ENCODE data around the gene TUBGCP5. TPM values are rescaled to one million over a fixed set of nuclear protein-coding genes. Genes with fewer than 3 reads are reported as not detected.

TUBGCP5 gene
- total RNA-seq, 1 experiment from 2014 or later = 10.7 TPM

DNA sequence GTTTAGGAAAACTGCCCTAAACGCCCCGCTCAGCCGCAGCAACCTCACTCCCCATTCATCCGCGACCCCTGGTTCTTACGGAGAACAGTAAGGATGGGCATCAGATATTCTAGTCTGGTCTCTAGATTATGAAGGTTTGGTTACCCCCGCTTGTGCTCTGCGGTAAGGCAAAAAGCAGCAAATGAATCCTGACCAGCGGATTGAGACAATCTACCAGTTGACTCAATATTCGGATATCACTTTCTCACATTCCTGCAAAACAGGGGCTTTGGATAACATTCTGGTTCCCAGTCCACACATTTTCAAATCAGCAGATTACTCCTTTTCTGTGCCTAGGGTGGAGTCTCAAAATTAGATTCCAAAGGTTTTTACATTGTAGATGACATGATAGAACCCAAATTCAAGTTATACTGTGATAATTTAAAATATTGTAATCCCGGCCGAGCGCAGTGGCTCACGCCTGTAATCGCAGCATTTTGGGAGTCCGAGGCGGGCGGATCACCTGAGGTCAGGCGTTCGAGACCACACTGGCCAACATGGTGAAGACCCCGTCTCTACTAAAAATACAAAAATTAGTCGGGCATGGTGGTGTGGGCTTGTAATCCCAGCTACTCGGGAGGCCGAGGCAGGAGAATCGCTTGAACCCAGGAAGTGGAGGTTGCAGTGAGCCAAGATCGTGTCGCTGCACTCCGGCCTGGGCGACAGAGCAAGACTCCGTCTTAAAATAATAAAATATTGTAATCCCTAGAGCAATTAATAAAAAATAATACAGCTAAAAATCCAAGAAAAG, 58.1 kb downstream of the TUBGCP5 start:
- ChIA-PET POLR2A (ENCODE audit: unreplicated experiment) (interaction anchor here (0.5 to 0.6 kb wide), 4 partner anchors 9 to 588 kb away, joined by 3 to 26 read pairs (median 4); partner anchors contain the start of gene TUBGCP5), CTCF (no interaction called here)
- H3K4me1 ChIP-seq (replicated peaks; ENCODE audit: insufficient read depth) = 0 out of 2 replicates have a peak, but pooled peaks cover 4% of the 10 kb centered on the region
- no peak overlapping the region for H3K27ac ChIP-seq
- TF ChIP-seq, protein P1, sequence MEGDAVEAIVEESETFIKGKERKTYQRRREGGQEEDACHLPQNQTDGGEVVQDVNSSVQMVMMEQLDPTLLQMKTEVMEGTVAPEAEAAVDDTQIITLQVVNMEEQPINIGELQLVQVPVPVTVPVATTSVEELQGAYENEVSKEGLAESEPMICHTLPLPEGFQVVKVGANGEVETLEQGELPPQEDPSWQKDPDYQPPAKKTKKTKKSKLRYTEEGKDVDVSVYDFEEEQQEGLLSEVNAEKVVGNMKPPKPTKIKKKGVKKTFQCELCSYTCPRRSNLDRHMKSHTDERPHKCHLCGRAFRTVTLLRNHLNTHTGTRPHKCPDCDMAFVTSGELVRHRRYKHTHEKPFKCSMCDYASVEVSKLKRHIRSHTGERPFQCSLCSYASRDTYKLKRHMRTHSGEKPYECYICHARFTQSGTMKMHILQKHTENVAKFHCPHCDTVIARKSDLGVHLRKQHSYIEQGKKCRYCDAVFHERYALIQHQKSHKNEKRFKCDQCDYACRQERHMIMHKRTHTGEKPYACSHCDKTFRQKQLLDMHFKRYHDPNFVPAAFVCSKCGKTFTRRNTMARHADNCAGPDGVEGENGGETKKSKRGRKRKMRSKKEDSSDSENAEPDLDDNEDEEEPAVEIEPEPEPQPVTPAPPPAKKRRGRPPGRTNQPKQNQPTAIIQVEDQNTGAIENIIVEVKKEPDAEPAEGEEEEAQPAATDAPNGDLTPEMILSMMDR (conservative IDR thresholded peaks at IDR 0.05) = no peak
- no peak for TF ChIP-seq EZH2 (IDR thresholded peaks at IDR 0.05; ENCODE audit: low read depth)
- intact Hi-C loops (cut with micrococcal nuclease; ENCODE audit: unreplicated experiment) = loop anchor here (2.0 kb wide), 1 partner anchor 58 kb away; the partner anchor contains the start of gene TUBGCP5
- H3K4me3 ChIP-seq = peak overlapping the region; percentile 77; the same call in 1 of the 2 replicates
- H3K9me3 ChIP-seq (ENCODE audit: insufficient read depth, low read depth) = no peaks in the 10 kb centered on the region
- no peak for DNase-seq
- H3K4me2 ChIP-seq = peak overlapping the region; percentile 75
- H3K9me2 ChIP-seq (ENCODE audit: insufficient read depth) = no peaks in the 10 kb centered on the region
- TSS peak; percentile 95 for BruUV-seq (replicated peaks)
- no peaks in the 10 kb centered on the region for H3F3A ChIP-seq (ENCODE audit: insufficient read depth, low read depth)
- no peaks in the 10 kb centered on the region for H3K36me3 ChIP-seq (ENCODE audit: low read depth)
- H4K20me1 ChIP-seq (ENCODE audit: insufficient read depth) = peaks cover 11% of the 10 kb centered on the region
- peaks cover 34% of the 10 kb centered on the region for H3K79me2 ChIP-seq (ENCODE audit: low read depth)
- no peaks in the 10 kb centered on the region for H3K27me3 ChIP-seq (ENCODE audit: insufficient read depth, low read depth)
- peak overlapping the region; percentile 84 for H2AFZ ChIP-seq

DNA sequence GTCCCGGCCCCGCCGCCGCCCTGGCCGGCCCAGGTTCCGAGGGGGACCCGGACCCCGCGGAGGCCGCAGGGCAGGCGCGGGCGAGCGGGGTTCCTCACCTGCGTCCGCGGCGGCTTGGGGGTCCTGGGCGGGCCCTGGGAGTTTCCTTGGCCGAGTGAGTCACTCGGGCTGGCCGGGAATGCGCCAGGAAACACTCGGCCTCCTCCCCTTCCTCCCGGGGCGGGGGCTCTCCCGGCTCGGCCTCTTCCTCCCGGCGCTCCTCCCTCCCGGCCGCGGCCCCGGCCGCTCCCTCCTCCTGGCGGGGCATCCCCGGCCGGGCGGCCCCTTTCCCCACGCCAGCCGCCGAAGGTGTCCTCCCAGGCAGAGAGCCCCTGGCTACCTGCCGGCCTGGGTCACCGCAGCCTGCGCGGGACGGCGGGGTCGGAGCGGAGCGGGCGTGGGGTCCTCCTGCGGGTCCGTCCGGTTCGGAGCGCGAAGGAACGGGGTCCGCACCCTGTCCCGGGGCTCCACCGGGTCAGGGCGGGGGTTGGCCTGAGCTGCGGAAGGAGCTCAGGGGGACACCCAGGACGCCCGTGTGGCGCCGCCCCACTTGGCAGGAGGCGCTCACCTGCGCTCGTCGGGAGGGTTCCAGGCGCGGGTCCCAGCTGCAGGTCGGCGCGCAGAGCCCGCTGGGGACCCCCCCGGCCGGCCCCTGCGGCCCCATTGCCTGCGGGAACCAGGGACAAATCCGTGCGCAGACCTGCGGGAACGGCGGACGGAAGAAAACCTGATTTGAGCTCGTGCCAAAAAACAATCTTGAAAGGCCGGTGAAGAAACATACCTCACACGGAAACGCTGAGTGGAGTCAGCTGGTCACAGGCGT, 58.9 kb downstream of the TUBGCP5 start, which contains the start of gene CYFIP1:
TSS of gene CYFIP1 (minus strand) at position 180 of the 862 bp plus-strand sequence. CDS start 33,083 bp downstream, outside the sequence.
- no peaks in the 10 kb centered on the region for H3K9me3 ChIP-seq (ENCODE audit: insufficient read depth, low read depth)
- H3K4me1 ChIP-seq (replicated peaks; ENCODE audit: insufficient read depth) = 0 out of 2 replicates have a peak, but pooled peaks cover 4% of the 10 kb centered on the region
- H3K4me3 ChIP-seq = peak within 1 kb of the TSS; percentile 77
- no peaks in the 10 kb centered on the region for H3K27me3 ChIP-seq (ENCODE audit: insufficient read depth, low read depth)
- no peaks in the 10 kb centered on the region for H3K36me3 ChIP-seq (ENCODE audit: low read depth)
- BruUV-seq (replicated peaks) = no TSS peak
- intact Hi-C loops (cut with micrococcal nuclease; ENCODE audit: unreplicated experiment) = loop anchor here (2.0 kb wide), 1 partner anchor 58 kb away; the partner anchor contains the start of gene TUBGCP5
- TF ChIP-seq, protein P1 (conservative IDR thresholded peaks at IDR 0.05) = no peak
- TF ChIP-seq EZH2 (IDR thresholded peaks at IDR 0.05; ENCODE audit: low read depth) = no peak
- peak; percentile 66 to 90 for DNase-seq
- no peaks in the 10 kb centered on the region for H3F3A ChIP-seq (ENCODE audit: insufficient read depth, low read depth)
- peak within 1 kb of the TSS; percentile 75 for H3K4me2 ChIP-seq
- peaks cover 11% of the 10 kb centered on the region for H4K20me1 ChIP-seq (ENCODE audit: insufficient read depth)
- ChIA-PET CTCF (no interaction called here), POLR2A (ENCODE audit: unreplicated experiment) (interaction anchor here (0.5 to 0.6 kb wide), 4 partner anchors 10 to 589 kb away, joined by 3 to 26 read pairs (median 4); partner anchors contain the start of gene TUBGCP5)
- H3K27ac ChIP-seq = peak within 1 kb of the TSS; percentile 33; the same call in 1 of the 2 replicates
- H3K79me2 ChIP-seq (ENCODE audit: low read depth) = peaks cover 42% of the 10 kb centered on the region
- H2AFZ ChIP-seq = peak within 1 kb of the TSS; percentile 84
- H3K9me2 ChIP-seq (ENCODE audit: insufficient read depth) = no peaks in the 10 kb centered on the region
